Metanephros (tissue), 2 donors: ENCODE results near the gene CYLC2. TPM values are rescaled to one million over a fixed set of nuclear protein-coding genes. Genes with fewer than 3 reads are reported as not detected.

Experiments
- small RNA-seq: library from RNA; depleted of rRNA; stranded (forward); fragments of <200 nt; gene quantifications from one replicate; pipeline ENCODE3, GENCODE V24; 2014; ENCODE audit warnings: low replicate concordance
- total RNA-seq: library from RNA; depleted of rRNA; stranded (reverse); fragments of >200 nt; gene quantifications from one replicate; pipeline ENCODE4 v1.2.3, GENCODE V29; 2014

CYLC2 gene
- total RNA-seq, result not detected

GRCh38 chr9:102995033-102995432 lies at the start of gene CYLC2:
Gene CYLC2, plus strand, starts transcription at chr9:102995333. Its CDS starts 48 bp downstream, at chr9:102995381.

Small RNA genes within 50 kb of the gene (small RNA-seq; reads per million reads assigned to genes)
- not detected for gene AL589823.1
